Stimulated activated CD8-positive, alpha-beta memory T cell treated with anti-CD3 and anti-CD28 coated beads, Interleukin-15, amount 100 ng/mL, for 48 hours (primary cell): ENCODE results near the gene UNC45A.
"Not testable (repeated sequence)": the region's sequence is repeated elsewhere in the genome, so short reads cannot be mapped to it uniquely, and the experiment has no call there.

ENCODE experiments used
- DNase-seq, 2 donors: peaks; one replicate each; pipeline ENCODE4 v3.0.0-alpha.2; 2020; ENCODE audit warnings: low read depth in 2 of 2

UNC45A gene

GRCh38 chr15:90918034-90918788 lies 16.9 kb upstream of the UNC45A start:
- DNase-seq, result no peak

GRCh38 chr15:90918835-90919234 lies 16.2 kb upstream of the UNC45A start:
- no peak for DNase-seq

GRCh38 chr15:90921887-90922286 lies 13.2 kb upstream of the UNC45A start:
- DNase-seq, result no peak

- peak in 1 of 2 donors; percentile 37 for DNase-seq
Observed at GRCh38 chr15:90922712-90923322, 12.3 kb upstream of the UNC45A start.

GRCh38 chr15:90924375-90924774 lies 10.7 kb upstream of the UNC45A start:
- no peak for DNase-seq

- not testable (repeated sequence) for DNase-seq
Observed at GRCh38 chr15:90926766-90927165, 8.3 kb upstream of the UNC45A start.

- DNase-seq, result not testable (repeated sequence)
Observed at GRCh38 chr15:90928106-90928505, 7.0 kb upstream of the UNC45A start.

GRCh38 chr15:90929246-90930019 lies 5.7 kb upstream of the UNC45A start:
- DNase-seq, result no peak

GRCh38 chr15:90930861-90931574 lies 4.1 kb upstream of the UNC45A start:
- DNase-seq, result no peak

- no peak for DNase-seq
Observed at GRCh38 chr15:90931575-90931827, 3.6 kb upstream of the UNC45A start.

GRCh38 chr15:90931828-90932659 lies 3.0 kb upstream of the UNC45A start, which contains the start of gene HDDC3:
HDDC3 (minus strand) TSS chr15:90932549; CDS start chr15:90932540, 9 bp downstream.
- DNase-seq, result peak; percentile 82 to 85

GRCh38 chr15:90932660-90932991 lies 2.5 kb upstream of the UNC45A start:
- no peak for DNase-seq

GRCh38 chr15:90933301-90933700 lies 1.8 kb upstream of the UNC45A start:
- DNase-seq, result no peak

GRCh38 chr15:90934256-90934948 lies 683 bp upstream of the UNC45A start:
- peak; percentile 77 to 87 for DNase-seq

GRCh38 chr15:90936823-90937222 lies 1.7 kb downstream of the UNC45A start:
- DNase-seq, result no peak

GRCh38 chr15:90938261-90938660 lies 3.2 kb downstream of the UNC45A start:
- DNase-seq, result no peak

- DNase-seq, result no peak
Observed at GRCh38 chr15:90939756-90940155, 4.7 kb downstream of the UNC45A start.

GRCh38 chr15:90941038-90941437 lies 6.0 kb downstream of the UNC45A start:
- DNase-seq, result no peak

GRCh38 chr15:90942354-90943120 lies 7.5 kb downstream of the UNC45A start:
- DNase-seq, result no peak

GRCh38 chr15:90945091-90945490 lies 10.0 kb downstream of the UNC45A start:
- no peak for DNase-seq
